HG03460 (cell line): ENCODE results near the gene LDLRAD2.
"Not testable (repeated sequence)": the region's sequence is repeated elsewhere in the genome, so short reads cannot be mapped to it uniquely, and the experiment has no call there.

ENCODE experiments used
- ATAC-seq: cut with Tn5 transposase; IDR thresholded peaks from one replicate; pipeline ENCODE4 v1.9.1; 2021; ENCODE audit not compliant: unreplicated experiment

The LDLRAD2 gene

DNA sequence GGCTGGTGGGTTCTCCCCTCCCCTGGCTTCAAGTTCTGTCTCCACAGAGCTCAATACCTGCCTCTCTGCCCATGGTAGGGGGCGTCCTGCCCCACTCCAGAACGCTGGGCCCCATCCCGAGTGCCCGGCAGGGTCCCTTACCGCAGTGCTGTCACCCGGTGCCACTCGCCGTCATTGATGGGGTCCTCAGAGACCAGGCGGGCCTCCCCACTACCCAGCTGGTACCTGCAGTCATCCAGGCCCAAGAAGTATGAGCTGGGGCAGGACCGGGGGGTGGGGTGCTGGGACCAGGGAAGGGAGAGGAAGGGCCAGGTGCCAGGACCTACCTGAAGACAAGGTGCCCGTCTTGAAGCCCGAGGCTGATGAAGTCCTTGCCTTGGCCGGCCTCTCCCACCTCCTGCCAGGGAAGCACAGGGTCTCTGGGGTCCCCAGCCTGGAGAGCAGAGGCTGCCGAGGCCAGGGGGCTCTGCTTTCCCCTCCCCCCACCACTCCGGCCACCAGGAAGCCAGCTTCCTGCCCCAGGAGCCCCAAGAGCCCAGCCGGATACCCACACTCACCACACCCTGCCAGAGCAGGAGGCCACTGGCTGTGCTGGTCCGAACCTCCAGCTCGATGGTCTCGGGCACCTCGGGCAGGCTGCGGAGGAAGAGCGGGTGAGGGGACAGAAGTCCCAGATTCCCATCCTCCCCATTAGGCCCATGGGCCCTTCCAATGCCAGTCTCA is 12.1 kb downstream of the LDLRAD2 start:
- no peak for ATAC-seq

DNA sequence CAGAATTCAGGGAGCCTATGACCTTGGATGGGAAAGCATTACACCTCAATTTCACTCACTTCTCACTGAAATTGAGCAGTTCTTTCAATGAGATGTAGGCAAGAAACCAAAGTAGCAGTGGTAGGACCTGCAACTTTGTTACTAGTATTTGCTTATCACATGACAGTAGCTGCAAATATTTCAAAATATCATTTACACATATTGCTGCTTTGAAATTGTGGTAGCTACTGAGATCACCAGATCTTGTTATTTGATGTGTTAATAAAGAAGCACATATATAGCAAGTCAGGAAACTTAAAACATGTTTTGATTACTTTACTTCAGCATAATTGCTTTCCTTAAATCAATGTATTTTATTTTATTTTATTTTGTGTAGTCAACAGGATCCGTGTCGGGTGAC is 12.9 kb downstream of the LDLRAD2 start:
- ATAC-seq, result no peak

DNA sequence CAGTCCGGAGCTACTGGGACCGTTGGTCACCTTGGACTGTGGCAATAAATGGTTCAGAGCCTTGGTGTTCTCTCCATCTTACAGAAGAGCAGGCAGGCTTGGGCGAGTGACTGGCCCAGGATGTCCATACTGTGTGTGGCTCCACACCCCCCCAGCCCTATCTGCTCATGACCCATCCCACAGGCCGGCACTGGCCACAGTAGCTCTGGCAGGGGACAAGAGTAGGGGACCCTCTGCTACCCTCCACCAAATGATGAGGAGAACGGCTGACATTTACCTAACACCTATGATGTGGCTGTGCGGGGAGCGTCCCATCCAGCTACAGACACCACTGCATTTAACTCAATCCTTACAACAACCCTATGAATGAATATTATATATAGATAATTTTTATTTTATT is 13.3 kb downstream of the LDLRAD2 start:
- ATAC-seq, result no peak

DNA sequence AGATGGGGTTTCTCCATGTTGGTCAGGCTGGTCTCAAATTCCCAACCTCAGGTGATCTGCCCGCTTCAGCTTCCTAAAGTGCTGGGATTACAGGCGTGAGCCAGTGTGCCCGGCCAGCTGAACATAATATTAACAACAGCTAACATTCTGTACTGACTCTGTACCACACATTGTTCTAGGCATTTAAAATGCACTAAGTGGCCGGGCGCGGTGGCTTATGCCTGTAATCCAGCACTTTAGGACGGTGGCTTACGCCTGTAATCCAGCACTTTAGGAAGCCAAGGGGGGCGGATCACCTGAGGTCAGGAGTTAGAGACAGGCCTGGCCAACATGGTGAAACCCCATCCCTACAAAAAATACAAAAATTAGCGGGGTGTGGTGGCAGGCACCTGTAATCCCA is 14.6 kb downstream of the LDLRAD2 start:
- ATAC-seq, result not testable (repeated sequence)

DNA sequence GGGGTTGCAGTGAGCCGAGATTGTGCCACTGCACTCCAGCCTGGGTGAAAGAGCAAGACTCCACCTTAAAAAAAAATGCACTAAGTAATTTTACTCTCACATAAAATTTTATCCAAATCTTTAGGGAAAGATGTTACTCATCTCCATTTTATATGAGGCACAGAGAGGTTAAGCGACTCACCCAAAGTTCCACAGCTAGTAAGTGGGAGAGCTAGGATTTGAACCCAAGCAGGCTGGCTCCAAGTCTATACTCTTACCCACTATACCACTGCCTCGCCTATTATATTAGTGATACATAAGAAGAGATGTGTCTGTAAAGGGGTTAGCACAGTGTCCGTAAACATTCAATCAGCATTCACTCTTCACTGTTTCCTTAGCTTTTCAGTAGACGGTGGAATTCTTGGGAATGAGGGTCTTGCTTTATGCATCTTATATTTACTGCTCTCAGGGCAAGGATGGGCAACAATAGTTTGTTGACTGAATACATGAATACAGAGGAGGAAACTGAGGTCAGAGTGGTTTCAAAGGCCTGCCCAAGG is 15.1 kb downstream of the LDLRAD2 start:
- ATAC-seq, result no peak

DNA sequence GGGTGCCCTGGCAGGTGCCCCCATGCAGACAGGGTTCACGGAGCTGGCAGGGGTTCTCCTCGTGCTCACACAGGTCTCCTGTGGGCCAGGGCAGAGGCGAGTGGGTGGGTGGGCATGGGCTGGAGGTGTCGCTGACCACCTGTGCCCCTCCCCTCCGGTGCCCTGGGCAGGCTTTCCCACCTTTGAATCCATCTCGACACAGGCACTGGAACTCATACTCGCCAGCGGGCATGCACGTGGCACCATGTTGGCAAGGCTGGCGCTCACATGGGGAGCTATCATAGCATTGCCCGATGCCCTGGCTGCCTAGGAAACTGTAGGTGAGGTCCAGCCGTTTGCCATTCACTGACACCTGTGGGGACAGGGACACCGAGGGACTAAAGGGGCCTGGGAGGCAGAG is 16.0 kb downstream of the LDLRAD2 start:
- no peak for ATAC-seq

DNA sequence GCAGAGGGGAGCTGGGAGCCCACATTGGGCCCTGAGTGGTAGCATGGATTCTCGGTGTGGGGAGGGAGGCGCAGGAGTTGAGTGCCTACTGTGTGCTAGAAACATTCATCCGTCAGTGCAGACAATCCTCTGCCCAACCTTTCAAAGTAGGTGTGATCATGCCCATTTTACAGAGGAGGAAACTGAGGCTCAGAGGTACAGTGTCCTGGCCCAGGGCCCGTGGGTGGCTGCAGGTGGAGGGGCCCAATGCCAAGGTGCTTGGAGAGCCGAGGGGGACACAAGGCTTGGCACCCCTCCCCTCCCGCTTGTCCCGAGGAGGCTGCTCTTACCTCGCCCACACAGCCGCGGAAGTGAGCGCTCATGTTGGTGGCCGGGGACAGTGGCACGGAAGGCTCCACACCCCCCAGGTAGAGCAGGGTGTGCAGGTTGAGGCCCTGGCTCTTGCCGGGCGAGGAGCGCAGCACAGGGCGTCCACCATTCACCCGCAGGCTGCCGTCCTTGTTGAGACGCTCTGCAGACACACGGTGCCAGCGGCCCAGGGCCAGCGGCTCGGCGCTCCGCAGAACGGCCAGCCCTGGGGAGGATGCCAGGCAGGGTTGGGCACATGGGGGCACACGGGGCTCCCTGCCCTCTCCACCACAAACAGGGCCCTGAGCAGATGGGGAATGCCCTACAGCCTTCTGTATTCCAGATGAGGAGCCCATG is 16.6 kb downstream of the LDLRAD2 start:
- no peak for ATAC-seq

DNA sequence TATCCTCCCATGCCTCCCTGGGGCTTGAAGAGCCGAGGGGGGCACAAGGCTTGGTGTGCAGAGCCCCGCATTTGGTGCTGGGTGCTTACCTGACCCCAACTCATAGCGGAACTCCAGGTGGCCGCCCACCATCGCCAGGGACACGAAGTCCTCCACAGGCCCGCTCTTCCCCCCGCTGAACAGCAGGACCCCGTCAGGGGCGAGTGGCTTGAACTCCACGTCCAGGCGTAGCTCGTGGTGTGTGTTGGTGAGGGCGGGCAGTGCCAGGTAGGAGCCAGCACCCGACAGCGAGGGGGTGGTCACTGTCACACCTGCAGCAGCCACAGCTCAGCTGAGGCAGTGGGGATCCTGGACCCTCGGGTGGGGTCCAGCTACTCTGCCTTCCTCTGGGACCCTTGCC is 17.2 kb downstream of the LDLRAD2 start:
- no peak for ATAC-seq

DNA sequence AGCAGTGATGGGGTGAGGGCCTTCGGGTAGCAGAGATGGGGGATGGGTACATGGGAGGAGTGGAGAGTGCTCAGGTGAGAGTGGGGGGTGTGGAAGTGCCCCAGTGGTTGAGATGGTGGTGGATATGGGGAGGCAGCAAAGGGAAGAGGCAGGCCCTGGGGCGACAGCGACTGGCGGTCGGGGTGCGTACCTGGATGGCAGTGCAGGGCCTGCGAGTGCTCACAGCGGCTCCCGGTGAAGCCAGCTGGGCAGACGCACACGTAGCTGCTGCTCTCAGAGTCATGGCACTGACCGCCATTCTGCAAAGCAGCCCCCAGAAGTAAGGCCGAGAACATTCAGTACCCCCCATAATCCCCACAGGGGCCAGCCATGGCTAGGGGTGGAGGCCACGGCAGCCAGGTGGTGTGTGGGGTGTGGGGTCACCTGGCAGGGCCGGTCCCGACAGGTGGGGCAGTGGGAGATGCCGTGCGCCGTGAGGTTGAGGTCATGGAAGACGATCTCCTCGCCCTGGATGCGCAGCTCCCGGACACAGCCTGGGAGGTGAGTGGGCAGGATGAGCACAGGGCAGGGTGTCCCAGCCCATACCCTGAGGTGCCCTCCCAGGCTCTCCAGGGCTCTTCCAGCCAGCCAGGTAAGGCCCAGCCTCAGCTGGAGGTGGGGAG is 18.9 kb downstream of the LDLRAD2 start:
- no peak for ATAC-seq

DNA sequence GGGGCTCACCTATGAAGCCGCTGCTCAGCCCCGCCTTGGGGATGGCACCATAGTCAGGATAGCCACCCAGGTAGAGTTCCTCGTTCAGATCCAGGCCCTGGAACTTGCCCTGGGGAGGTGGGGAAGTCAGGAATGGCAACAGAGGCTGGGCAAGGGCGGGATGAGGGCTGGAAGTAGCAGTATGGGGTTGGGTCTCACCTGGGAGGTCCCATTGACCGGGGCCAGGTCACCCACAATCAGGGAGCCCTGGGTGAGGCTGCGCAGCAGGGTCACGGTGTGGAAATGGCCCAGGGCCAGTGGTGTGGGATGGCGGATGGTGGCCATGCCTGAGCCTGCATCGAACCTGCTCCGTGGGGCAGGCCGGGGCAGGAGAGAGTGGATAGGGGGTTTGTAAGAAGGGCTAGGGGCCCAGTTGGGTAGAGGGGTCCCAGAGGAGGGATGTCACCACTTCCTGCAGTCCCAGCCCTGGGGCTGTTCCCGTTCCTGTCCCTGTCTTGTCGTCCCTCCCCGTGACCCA is 19.4 kb downstream of the LDLRAD2 start:
- ATAC-seq, result no peak

DNA sequence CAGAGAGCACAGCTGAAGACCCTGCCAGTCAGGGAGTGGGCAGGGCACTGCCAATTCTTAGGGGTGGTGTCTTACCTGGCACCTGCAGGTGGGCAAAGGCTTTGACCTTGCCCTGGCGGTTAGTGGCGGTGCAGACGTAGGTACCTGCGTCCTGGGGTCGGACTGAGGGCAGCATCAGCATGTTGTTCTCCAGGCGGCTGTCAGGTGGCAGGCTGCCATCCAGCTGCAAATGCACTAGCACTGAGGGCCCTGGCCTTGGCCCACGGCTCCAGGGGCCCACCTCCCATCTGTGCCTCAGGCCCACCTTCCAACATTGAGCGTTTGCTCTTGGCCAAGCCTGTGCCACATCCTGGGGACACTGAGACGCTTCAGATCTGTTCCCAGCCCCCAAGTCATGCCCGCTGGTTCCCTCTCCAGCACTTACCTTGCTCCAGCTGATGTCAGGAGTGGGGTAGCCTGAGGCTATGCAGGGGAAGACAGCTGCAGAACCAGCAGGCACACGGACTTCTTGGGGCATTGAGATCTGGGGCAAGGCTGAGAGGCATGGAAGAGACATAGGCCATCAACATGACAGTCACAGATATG is 21.4 kb downstream of the LDLRAD2 start:
- ATAC-seq, result no peak

DNA sequence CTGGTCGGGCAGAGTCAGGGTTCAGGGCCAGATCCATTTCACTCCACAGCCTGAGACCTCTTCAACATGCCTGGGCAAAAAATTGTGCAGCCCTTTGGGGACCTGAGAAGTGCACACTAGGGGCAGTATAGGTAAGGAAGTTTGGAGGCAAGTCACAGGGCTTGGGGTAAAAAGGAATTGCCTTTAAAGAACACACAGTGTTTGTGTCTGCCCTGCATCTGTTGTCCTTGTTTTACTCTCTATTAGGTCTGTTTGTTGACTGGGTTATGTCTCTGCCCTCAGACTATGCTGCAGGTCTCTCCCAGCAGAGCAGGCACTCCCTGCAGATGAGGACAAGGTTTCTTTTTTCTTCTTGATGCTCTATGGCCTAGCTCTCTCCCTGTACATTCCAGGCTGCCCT is 22.0 kb downstream of the LDLRAD2 start:
- ATAC-seq, result no peak

DNA sequence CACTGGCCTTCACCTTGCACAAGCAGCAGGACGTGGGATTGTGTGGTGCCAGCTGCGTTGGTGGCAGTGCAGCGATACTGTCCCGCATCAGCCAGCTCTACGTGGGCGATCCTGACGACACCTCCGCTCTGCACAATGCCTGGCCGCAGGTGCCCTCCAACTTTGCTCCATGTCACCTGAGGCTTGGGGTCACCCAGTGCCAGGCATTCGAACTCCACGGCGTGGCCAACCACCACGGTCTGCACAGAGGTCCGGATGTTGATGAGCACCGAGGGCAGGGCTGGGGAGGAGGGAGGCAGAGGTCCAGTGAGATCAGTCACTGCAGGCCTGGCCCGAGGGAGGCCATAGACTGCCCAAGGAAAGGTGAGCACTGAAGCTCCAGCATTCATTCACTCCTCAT is 22.6 kb downstream of the LDLRAD2 start:
- ATAC-seq, result no peak

DNA sequence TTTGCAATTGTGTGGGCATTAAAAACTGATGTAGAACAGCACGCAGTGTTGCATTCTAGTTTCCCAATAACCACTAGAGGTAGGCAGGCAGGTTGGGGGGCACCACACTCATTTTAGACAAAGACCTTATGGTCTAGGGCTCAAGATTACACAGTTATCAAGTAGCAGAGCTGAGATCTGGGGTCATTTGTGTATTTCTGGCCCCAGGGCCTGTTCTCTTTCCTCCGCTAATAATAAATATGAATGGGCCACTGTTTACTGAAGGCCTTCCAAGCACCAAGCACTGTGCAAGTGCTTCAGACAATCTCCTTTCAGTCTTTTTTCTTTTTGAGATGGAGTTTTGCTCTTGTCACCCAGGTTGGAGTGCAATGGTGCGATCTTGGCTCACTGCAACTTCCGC is 23.9 kb downstream of the LDLRAD2 start:
- ATAC-seq, result no peak

DNA sequence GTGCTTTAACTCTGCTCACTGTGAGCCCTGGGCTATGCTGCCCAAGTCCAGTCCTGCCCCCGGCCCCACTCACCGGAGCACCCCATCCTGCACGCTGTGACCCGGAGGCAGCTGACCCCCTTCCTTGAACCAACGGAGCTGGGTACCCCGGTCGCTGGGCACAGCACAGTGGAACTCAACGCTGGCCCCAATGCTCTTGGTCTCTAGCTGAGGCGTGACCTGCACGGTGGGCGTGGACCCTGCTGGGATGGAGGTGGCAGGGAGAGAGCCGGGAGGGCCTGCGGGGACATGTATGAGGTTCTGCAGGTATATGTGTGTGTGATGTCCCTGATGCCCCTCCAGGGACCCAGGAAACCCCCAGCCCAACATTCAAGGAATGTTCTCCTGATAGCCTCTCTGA is 24.7 kb downstream of the LDLRAD2 start:
- ATAC-seq, result no peak

DNA sequence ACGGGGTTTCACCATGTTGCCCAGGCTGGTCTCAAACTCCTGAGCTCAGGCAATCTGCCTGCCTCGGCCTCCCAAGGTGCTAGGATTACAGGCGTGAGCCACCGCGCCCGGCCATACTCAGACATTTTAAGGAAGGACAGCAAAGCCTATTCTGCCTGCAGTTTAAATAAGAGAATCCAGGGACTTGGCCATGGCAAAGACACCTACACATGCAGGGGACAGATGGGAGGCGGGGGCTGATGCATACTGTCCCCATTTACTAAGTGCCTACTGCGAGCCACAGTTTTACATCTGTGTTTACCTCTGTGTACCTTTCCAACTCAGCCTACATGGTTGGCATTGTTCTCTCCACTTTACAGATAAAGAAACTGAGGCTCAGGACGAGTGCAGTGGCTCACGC is 25.4 kb downstream of the LDLRAD2 start:
- ATAC-seq, result no peak

DNA sequence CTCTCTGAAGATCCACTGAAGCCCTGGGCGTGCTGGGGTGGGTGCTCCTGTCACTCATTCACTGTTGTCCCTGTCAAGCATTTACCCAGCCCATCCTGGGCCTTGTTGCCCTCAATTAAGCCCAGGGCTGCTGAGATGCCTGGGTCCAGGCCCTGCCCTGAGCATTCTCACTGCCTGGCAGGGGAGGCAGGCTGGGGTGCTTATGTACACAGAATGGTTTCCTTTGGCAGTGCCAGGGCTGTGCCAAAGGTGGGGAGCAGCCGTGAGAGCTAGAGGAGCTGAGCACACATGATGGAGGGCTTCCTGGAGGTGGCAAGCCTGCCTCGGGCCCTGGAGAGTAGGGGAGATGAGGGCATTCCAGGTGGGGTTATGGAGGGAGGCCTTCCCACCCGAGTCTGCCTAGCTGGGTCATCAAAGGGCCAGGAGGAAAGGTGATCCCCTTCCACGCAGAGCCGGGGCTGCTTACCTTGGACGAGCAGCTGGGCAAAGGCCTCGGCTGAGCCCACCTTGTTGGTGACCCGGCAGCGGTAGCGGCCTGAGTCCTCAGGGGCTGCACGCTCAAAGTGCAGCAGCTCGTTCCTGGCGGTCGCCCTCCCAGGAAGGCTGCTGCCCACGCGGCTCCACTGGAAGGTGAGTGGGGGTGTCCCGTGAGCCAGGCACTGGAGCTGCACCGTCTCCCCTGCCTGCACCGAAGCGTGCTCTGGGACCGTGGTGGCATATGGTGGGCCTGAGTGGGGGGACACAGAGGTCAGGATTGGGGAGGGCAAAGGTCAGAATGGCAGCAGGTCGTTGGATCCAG is 26.5 kb downstream of the LDLRAD2 start:
- no peak for ATAC-seq

DNA sequence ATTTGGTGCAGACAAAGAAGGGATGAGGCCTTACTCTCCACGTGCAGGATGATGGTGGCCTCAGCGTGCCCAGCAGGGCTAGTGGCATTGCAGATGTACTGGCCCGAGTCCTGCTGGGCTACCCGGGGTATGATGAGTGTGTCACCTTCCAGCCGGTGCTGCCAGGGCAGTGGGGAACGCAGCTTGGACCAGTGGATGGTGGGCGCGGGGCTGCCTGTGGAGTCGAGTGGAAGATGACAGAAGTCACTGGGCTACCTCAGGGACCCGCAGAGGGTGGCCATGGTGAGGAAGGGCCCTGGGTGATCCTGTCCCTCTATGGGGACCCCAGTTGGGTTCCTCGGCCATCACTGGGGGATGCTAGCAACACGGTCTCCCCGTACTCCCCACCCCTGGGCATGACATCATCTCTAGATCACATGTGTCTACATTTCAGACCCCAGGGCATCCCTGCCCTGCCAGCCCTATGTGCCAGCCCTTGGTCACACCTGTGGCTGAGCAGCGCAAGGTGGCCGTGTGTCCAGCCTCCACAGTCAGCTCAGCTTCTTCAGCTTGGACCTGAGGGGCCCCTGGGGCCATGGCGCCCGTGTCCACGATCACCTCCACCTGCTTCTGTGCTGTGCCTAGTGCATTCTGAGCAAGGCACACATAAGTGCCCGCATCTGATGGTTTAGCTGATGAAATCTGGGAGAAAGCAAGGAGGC is 27.4 kb downstream of the LDLRAD2 start:
- no peak for ATAC-seq

DNA sequence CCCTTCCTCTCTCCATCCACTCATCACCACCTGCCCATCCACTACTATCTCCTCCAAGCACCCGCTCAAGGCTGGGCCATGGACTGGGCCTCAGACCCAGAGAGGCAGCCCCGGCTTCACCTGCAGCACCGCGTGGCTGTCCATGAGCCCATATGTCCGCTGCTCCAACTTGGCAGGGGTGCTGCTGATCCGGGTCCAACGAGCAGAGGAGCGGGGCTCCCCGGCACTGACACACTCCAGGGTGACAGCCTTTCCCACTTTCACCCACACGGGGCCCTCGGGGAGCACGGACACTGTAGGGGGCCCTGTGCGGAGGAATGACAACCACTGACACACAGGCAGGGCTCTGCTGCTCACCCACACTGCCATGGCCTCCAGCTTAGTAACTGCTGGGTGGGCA is 28.9 kb downstream of the LDLRAD2 start:
- no peak for ATAC-seq

DNA sequence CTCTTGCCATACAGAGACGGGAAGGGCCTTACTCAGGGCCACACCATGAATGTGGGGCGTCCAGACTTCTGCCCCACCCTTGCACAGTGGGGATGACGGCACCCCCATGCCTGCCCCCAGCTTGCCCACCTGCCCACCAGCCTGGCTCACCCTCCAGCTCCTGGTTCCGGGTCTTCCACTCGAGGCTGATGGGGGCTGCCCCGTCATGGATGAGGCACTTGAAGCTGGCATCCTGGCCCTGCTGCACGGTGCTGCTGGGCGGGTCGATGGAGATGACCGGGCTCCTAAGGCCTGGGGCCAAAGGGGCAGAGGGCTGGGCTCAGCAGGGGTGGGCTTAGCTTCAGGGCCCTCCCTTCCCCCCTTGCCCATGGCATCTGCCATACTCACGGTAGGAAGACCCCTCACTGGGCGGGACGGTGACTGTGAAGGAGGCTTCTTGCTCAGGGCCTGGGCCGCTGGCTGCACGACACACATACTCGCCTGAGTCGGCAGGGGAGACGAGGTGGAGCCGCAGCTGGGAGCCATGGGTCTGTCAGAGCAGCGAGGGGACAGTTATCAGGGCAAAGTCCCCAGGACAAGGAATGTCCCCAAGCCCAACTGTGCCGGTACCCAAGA is 29.9 kb downstream of the LDLRAD2 start:
- no peak for ATAC-seq
